ENCODE results near the gene CBR1. TPM values are rescaled to one million over a fixed set of nuclear protein-coding genes. Genes with fewer than 3 reads are reported as not detected.

CBR1 gene
- total and polyA plus RNA-seq, 2 of the 13 experiments (the other 11 are each of a cell fraction or from before 2014, with no cell fraction given) = 33.7 to 38.7 TPM

- no peak for TF ChIP-seq STAT6 (CRISPR knock-in tag; IDR thresholded peaks at IDR 0.05; ENCODE audit: borderline replicate concordance)
- no peak for TF ChIP-seq ZNF629 (CRISPR knock-in tag; conservative IDR thresholded peaks at IDR 0.05)
- TF ChIP-seq AGO2 (optimal IDR thresholded peaks at IDR 0.05; ENCODE audit: low read depth, low read length) = peak; percentile 55
- TF ChIP-seq NCOA1 (CRISPR knock-in tag; IDR thresholded peaks at IDR 0.05) = peak; percentile 22; the same call in 1 of the 2 replicates
- peak; percentile 89; the same call in 1 of the 2 replicates for TF ChIP-seq NAIF1 (CRISPR knock-in tag; IDR thresholded peaks at IDR 0.05; ENCODE audit: borderline replicate concordance)
- TF ChIP-seq ZNF598 (CRISPR knock-in tag; IDR thresholded peaks at IDR 0.05; ENCODE audit: borderline replicate concordance) = peak; percentile 43; the same call in 1 of the 2 replicates
- 0 out of 2 replicates have a peak, but pooled peaks have one; percentile 52 for TF ChIP-seq TP53 (CRISPR knock-in tag; conservative IDR thresholded peaks at IDR 0.05)
- TF ChIP-seq ZNF547 (CRISPR knock-in tag; IDR thresholded peaks at IDR 0.05) = peak; percentile 78
- no peak for TF ChIP-seq SP1 (IDR thresholded peaks at IDR 0.05)
- TF ChIP-seq SP1 (CRISPR knock-in tag; IDR thresholded peaks at IDR 0.05) = peak; percentile 72
- 0 out of 2 replicates have a peak, but pooled peaks have one; percentile 32 for TF ChIP-seq ESRRA (CRISPR knock-in tag; IDR thresholded peaks at IDR 0.05; ENCODE audit: low read depth)
- no peak for TF ChIP-seq GPN1 (CRISPR knock-in tag; IDR thresholded peaks at IDR 0.05; ENCODE audit: borderline replicate concordance)
- TF ChIP-seq YY1 (IDR thresholded peaks at IDR 0.05; ENCODE audit: insufficient read depth, insufficient replicate concordance, low read depth, low read length) = peak; percentile 92
- TF ChIP-seq ZNF556 (CRISPR knock-in tag; IDR thresholded peaks at IDR 0.05; ENCODE audit: borderline replicate concordance) = no peak
- TF ChIP-seq SRY (CRISPR knock-in tag; IDR thresholded peaks at IDR 0.05) = peak; percentile 50; the same call in 1 of the 2 replicates
- no peak for TF ChIP-seq ZNF576 (CRISPR knock-in tag; IDR thresholded peaks at IDR 0.05)
- no peak for TF ChIP-seq CBFB (CRISPR knock-in tag; IDR thresholded peaks at IDR 0.05)
- 0 out of 2 replicates have a peak, but pooled peaks have one; percentile 51 for TF ChIP-seq RELA (CRISPR knock-in tag; IDR thresholded peaks at IDR 0.05)
- TF ChIP-seq EEA1 (CRISPR knock-in tag; IDR thresholded peaks at IDR 0.05; ENCODE audit: borderline replicate concordance) = peak; percentile 37; the same call in 1 of the 2 replicates
- peak; percentile 80; the same call in 1 of the 2 replicates for TF ChIP-seq KLF15 (CRISPR knock-in tag; IDR thresholded peaks at IDR 0.05; ENCODE audit: borderline replicate concordance)
- TF ChIP-seq ZBTB26 (CRISPR knock-in tag; IDR thresholded peaks at IDR 0.05; ENCODE audit: borderline replicate concordance) = no peak; the same call in 1 of the 2 replicates
- peak; percentile 92 for TF ChIP-seq SAP130 (CRISPR knock-in tag; IDR thresholded peaks at IDR 0.05; ENCODE audit: low read depth)
- no peak for TF ChIP-seq FOXK1 (CRISPR knock-in tag; IDR thresholded peaks at IDR 0.05; ENCODE audit: borderline replicate concordance, low read depth)
- peak; percentile 56; the same call in 1 of the 2 replicates for TF ChIP-seq KAT7 (CRISPR knock-in tag; IDR thresholded peaks at IDR 0.05; ENCODE audit: borderline replicate concordance)
- peak; percentile 21; the same call in 1 of the 2 replicates for TF ChIP-seq CREM (IDR thresholded peaks at IDR 0.05)
- TF ChIP-seq CREM (CRISPR knock-in tag; IDR thresholded peaks at IDR 0.05) = no peak
- peak; percentile 92 for TF ChIP-seq POLR2G (IDR thresholded peaks at IDR 0.05; ENCODE audit: low read depth, low read length)
Measured at GRCh38 chr21:36060159-36060921, 9.5 kb upstream of the CBR1 start, which contains the start of gene SETD4 (continued).
